Measurements from ENCODE around the gene OIT3. TPM values are rescaled to one million over a fixed set of nuclear protein-coding genes. Genes with fewer than 3 reads are reported as not detected.

OIT3 gene
- total and polyA plus RNA-seq, 12 donors, result 0.06 to 1.6 (median 0.34) TPM; not detected in 5

DNA sequence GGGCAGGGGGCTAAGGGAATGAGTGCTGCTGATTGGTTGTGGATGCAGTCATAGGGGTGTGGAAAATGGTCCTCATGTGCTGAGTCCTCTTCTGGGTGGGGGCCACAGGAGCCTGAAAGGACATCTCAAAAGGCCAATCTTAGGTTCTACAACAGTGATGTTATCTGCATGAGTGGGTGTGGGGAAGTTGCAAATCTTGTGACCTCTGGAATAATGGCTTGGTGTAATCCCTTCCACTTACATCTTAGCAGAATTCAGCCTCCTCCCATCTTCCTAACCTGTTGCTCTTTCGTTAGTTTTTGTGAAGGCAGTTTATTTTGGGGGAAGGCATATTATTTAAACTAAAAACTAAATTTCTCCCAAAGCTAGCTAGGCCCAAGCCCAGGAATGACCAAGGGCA, 42.0 kb upstream of the OIT3 start:
- intact Hi-C loops (cut with DNase I), result no loop called here
- DNase-seq (no peak), ATAC-seq (no peak)
- 94 to 100% methylated on average over 1 of the region's 1 CpG for WGBS, 2 donors
- Histone ChIP-seq H3K27ac (no peak overlapping the region), H3K4me1 (peaks cover 0 to 4% (median 0%) of the 10 kb centered on the region in 9 donors), H3K9me3 (peaks cover 0 to 15% (median 0%) of the 10 kb centered on the region in 11 donors), H3K4me3 (no peak overlapping the region), H3K36me3 (peaks cover 0 to 5% (median 0%) of the 10 kb centered on the region in 9 donors), H3K27me3 (no peaks in the 10 kb centered on the region)
- TF ChIP-seq, protein P1, sequence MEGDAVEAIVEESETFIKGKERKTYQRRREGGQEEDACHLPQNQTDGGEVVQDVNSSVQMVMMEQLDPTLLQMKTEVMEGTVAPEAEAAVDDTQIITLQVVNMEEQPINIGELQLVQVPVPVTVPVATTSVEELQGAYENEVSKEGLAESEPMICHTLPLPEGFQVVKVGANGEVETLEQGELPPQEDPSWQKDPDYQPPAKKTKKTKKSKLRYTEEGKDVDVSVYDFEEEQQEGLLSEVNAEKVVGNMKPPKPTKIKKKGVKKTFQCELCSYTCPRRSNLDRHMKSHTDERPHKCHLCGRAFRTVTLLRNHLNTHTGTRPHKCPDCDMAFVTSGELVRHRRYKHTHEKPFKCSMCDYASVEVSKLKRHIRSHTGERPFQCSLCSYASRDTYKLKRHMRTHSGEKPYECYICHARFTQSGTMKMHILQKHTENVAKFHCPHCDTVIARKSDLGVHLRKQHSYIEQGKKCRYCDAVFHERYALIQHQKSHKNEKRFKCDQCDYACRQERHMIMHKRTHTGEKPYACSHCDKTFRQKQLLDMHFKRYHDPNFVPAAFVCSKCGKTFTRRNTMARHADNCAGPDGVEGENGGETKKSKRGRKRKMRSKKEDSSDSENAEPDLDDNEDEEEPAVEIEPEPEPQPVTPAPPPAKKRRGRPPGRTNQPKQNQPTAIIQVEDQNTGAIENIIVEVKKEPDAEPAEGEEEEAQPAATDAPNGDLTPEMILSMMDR (IDR thresholded peaks at IDR 0.05), result no peak

- WGBS, 2 donors, result 93% methylated on average over 2 of the region's 2 CpGs
- Histone ChIP-seq H3K9me3 (peaks cover 0 to 15% (median 0%) of the 10 kb centered on the region in 11 donors), H3K27me3 (no peaks in the 10 kb centered on the region), H3K4me1 (peaks cover 0 to 4% (median 0%) of the 10 kb centered on the region in 9 donors), H3K36me3 (peaks cover 0 to 5% (median 0%) of the 10 kb centered on the region in 9 donors), H3K27ac (no peak overlapping the region), H3K4me3 (no peak overlapping the region)
- intact Hi-C loops (cut with DNase I), result no loop called here
- TF ChIP-seq, protein P1 (IDR thresholded peaks at IDR 0.05), result no peak
- DNase-seq, result no peak
- ATAC-seq, result no peak
Measured at GRCh38 chr10:72852508-72852907, 41.0 kb upstream of the OIT3 start.

DNA sequence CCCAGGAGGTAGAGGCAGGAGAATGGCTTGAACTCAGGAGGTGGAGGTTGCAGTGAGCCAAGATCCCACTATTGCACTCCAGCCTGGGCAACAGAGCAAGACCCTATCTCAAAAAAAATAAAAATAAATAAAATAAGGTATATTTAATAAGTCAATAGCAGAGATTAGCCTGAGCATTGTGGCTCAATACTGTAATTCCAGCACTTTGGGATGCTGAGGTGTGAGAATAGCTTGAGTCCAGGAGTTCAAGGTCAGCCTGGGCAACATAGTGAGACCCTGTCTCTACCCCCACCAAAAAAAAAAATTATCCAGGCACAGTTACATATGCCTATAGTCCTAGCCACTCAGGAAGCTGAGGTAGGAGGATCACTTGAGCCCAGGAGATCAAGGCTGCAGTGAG, 38.4 kb upstream of the OIT3 start:
- TF ChIP-seq, protein P1 (IDR thresholded peaks at IDR 0.05), result no peak
- no peak overlapping the region for H3K27ac ChIP-seq
- no peaks in the 10 kb centered on the region for H3K27me3 ChIP-seq
- H3K4me3 ChIP-seq, result no peak overlapping the region
- intact Hi-C loops (cut with DNase I), result no loop called here
- DNase-seq (no peak), ATAC-seq (no peak)
- peaks cover 0 to 10% (median 0%) of the 10 kb centered on the region in 9 donors for H3K36me3 ChIP-seq
- peaks cover 0 to 15% (median 0%) of the 10 kb centered on the region in 11 donors for H3K9me3 ChIP-seq
- no peaks in the 10 kb centered on the region for H3K4me1 ChIP-seq

GRCh38 chr10:72855790-72856189, 37.7 kb upstream of the OIT3 start:
- 84 to 92% methylated on average over 2 of the region's 2 CpGs for WGBS, 2 donors
- no peaks in the 10 kb centered on the region for H3K27me3 ChIP-seq
- no peak overlapping the region for H3K27ac ChIP-seq
- peaks cover 0 to 14% (median 0%) of the 10 kb centered on the region in 11 donors for H3K9me3 ChIP-seq
- H3K4me1 ChIP-seq, result no peaks in the 10 kb centered on the region
- ATAC-seq, result no peak
- H3K36me3 ChIP-seq, result peaks cover 0 to 16% (median 6%) of the 10 kb centered on the region in 9 donors
- intact Hi-C loops (cut with DNase I), result no loop called here
- DNase-seq, result no peak
- no peak overlapping the region for H3K4me3 ChIP-seq
- TF ChIP-seq, protein P1 (IDR thresholded peaks at IDR 0.05), result no peak
